PFSK-1 (cell line): ENCODE measurements around the gene NOL4L.

Experiments
- FOXP2 ChIP-seq: optimal IDR thresholded peaks from 2 replicates; pipeline ENCODE3; 2011; ENCODE audit warnings: borderline replicate concordance, control low read depth, inconsistent platforms; ENCODE audit not compliant: insufficient read depth; ENCODE audit errors: extremely low read length, extremely low read depth
- POLR2AphosphoS5 ChIP-seq: IDR thresholded peaks from 2 replicates; pipeline ENCODE4 v1.6.1; 2012; ENCODE audit warnings: low read depth, mild to moderate bottlenecking, control low read depth, low read length, moderate library complexity
- REST ChIP-seq, 2 experiments: IDR thresholded peaks; 2 replicates each; pipeline versions ENCODE4 v1.6.1 to v1.8.0; 2011 to 2012; ENCODE audit warnings: low read depth in 2 of 2, low read length in 2 of 2, control low read depth in 1 of 2, inconsistent platforms in 1 of 2, mild to moderate bottlenecking in 1 of 2, moderate library complexity in 1 of 2; ENCODE audit not compliant: insufficient read depth in 1 of 2
- SIN3A ChIP-seq: IDR thresholded peaks from 2 replicates; pipeline ENCODE4 v1.6.1; 2012; ENCODE audit warnings: mild to moderate bottlenecking, low read length, moderate library complexity, borderline replicate concordance; ENCODE audit not compliant: insufficient read depth
- TAF1 ChIP-seq: IDR thresholded peaks from 2 replicates; pipeline ENCODE4 v1.6.1; 2012; ENCODE audit warnings: low read length, control low read depth, borderline replicate concordance; ENCODE audit not compliant: insufficient read depth

GRCh38 chr20:32421290-32421689, 163.8 kb downstream of the NOL4L start:
- TF ChIP-seq SIN3A (no peak), REST (IDR thresholded peaks at IDR 0.05; ENCODE audit: insufficient read depth in 1 of 2, low read depth in 2 of 2, low read length in 2 of 2) (no peak), POLR2AphosphoS5 (no peak), TAF1 (no peak), FOXP2 (no peak)
